OCI-M1 (cell line): ENCODE measurements around the gene ABHD12B.
A peak's percentile ranks its signal among the peaks of the same experiment; 100 is the strongest.
"Not testable (repeated sequence)": the region's sequence is repeated elsewhere in the genome, so short reads cannot be mapped to it uniquely, and the experiment has no call there.

Experiments
- DNase-seq: peaks from one replicate; lab custom pipeline; 2025; lab: John Stamatoyannopoulos, UW

The ABHD12B gene

GRCh38 chr14:50935126-50936015 lies 63.5 kb downstream of the ABHD12B start:
- DNase-seq = no peak

GRCh38 chr14:50936016-50936340 lies 64.1 kb downstream of the ABHD12B start:
- no peak for DNase-seq

- no peak for DNase-seq
Observed at GRCh38 chr14:50936882-50937281, 65.0 kb downstream of the ABHD12B start.

- peak; percentile 44 for DNase-seq
Observed at GRCh38 chr14:50937325-50937724, 65.5 kb downstream of the ABHD12B start.

GRCh38 chr14:50937800-50938199 lies 65.9 kb downstream of the ABHD12B start:
- no peak for DNase-seq

GRCh38 chr14:50941151-50941550 lies 69.3 kb downstream of the ABHD12B start:
- DNase-seq = no peak

- DNase-seq = not testable (repeated sequence)
Observed at GRCh38 chr14:50941638-50942037, 69.8 kb downstream of the ABHD12B start.

GRCh38 chr14:50943261-50943942 lies 71.5 kb downstream of the ABHD12B start:
- peak; percentile 20 for DNase-seq

- DNase-seq = peak; percentile 70
Observed at GRCh38 chr14:50943943-50944646, 72.2 kb downstream of the ABHD12B start, which contains the start of gene PYGL. Gene PYGL (minus strand): TSS chr14:50944483. CDS start chr14:50944403, 80 bp downstream.

- peak; percentile 67 for DNase-seq
Observed at GRCh38 chr14:50944647-50945413, 73.0 kb downstream of the ABHD12B start.

- no peak for DNase-seq
Observed at GRCh38 chr14:50946234-50946935, 74.5 kb downstream of the ABHD12B start.

GRCh38 chr14:50947446-50947845 lies 75.6 kb downstream of the ABHD12B start:
- no peak for DNase-seq

- no peak for DNase-seq
Observed at GRCh38 chr14:50948205-50948604, 76.4 kb downstream of the ABHD12B start.

GRCh38 chr14:50951032-50951431 lies 79.2 kb downstream of the ABHD12B start:
- DNase-seq = no peak

GRCh38 chr14:50953502-50953901 lies 81.6 kb downstream of the ABHD12B start:
- no peak for DNase-seq
